ENCODE measurements around the gene ERCC6.
A peak's percentile ranks its signal among the peaks of the same experiment; 100 is the strongest.

The ERCC6 gene

GRCh38 chr10:49538381-49539319 is at the start of gene ERCC6:
TSS of gene ERCC6 (minus strand) at chr10:49539121.
- DNase-seq: peak; percentile 94

GRCh38 chr10:49587981-49588380 is 49.1 kb upstream of the ERCC6 start:
- DNase-seq: no peak

- no peak for DNase-seq
These were observed 46.5 kb upstream of the ERCC6 start for GRCh38 chr10:49585387-49585786.

- no peak for DNase-seq
These were observed 40.7 kb upstream of the ERCC6 start for GRCh38 chr10:49579621-49580020.

- DNase-seq: no peak
These were observed 39.5 kb upstream of the ERCC6 start for GRCh38 chr10:49578392-49578791.

GRCh38 chr10:49577182-49577925 is 38.4 kb upstream of the ERCC6 start:
- no peak for DNase-seq

GRCh38 chr10:49575489-49576072 is 36.7 kb upstream of the ERCC6 start:
- no peak for DNase-seq

- DNase-seq: no peak
These were observed 33.7 kb upstream of the ERCC6 start for GRCh38 chr10:49572594-49573114.

GRCh38 chr10:49571388-49571787 is 32.5 kb upstream of the ERCC6 start:
- peak; percentile 7 for DNase-seq

- no peak for DNase-seq
These were observed 30.2 kb upstream of the ERCC6 start for GRCh38 chr10:49569031-49569631.

- DNase-seq: no peak
These were observed 29.3 kb upstream of the ERCC6 start for GRCh38 chr10:49568235-49568634.

- DNase-seq: no peak
These were observed 28.9 kb upstream of the ERCC6 start for GRCh38 chr10:49567810-49568209.

GRCh38 chr10:49564461-49565009 is 25.6 kb upstream of the ERCC6 start:
- DNase-seq: no peak

- no peak for DNase-seq
These were observed 24.0 kb upstream of the ERCC6 start for GRCh38 chr10:49562893-49563292.

GRCh38 chr10:49560526-49560925 is 21.6 kb upstream of the ERCC6 start:
- DNase-seq: no peak

- no peak for DNase-seq
These were observed 20.6 kb upstream of the ERCC6 start for GRCh38 chr10:49559476-49559875.

GRCh38 chr10:49558190-49558589 is 19.3 kb upstream of the ERCC6 start:
- DNase-seq: no peak

GRCh38 chr10:49557681-49558080 is 18.8 kb upstream of the ERCC6 start:
- no peak for DNase-seq

- DNase-seq: no peak
These were observed 17.8 kb upstream of the ERCC6 start for GRCh38 chr10:49556723-49557122.

- no peak for DNase-seq
These were observed 13.4 kb upstream of the ERCC6 start for GRCh38 chr10:49552277-49552676.

- DNase-seq: no peak
These were observed 11.6 kb upstream of the ERCC6 start for GRCh38 chr10:49550563-49550962.

- DNase-seq: no peak
These were observed 10.9 kb upstream of the ERCC6 start for GRCh38 chr10:49549640-49550346.
